Mesothelial cell of epicardium (in vitro differentiated cells): ENCODE data around the gene SGMS1. TPM values are rescaled to one million over a fixed set of nuclear protein-coding genes. Genes with fewer than 3 reads are reported as not detected.
"Not testable (repeated sequence)": the region's sequence is repeated elsewhere in the genome, so short reads cannot be mapped to it uniquely, and the experiment has no call there.

Source experiments
- DNase-seq, 2 experiments: peaks; one replicate each; pipeline ENCODE4 v3.0.0; 2021; ENCODE audit warnings: low spot score in 2 of 2; ENCODE audit not compliant: unreplicated experiment in 2 of 2
- H3K27ac Mint-ChIP-seq: 2 replicates; pipeline ENCODE4 v1.8.0; 2021; ENCODE audit warnings: mixed read lengths
- H3K27me3 Mint-ChIP-seq: 2 replicates; pipeline ENCODE4 v1.8.0; 2021; ENCODE audit warnings: low read depth, mixed read lengths
- H3K36me3 Mint-ChIP-seq: 2 replicates; pipeline ENCODE4 v1.8.0; 2021; ENCODE audit warnings: mixed read lengths
- H3K4me1 Mint-ChIP-seq: 2 replicates; pipeline ENCODE4 v1.8.0; 2021; ENCODE audit warnings: mixed read lengths
- H3K4me3 Mint-ChIP-seq: 2 replicates; pipeline ENCODE4 v1.8.0; 2021; ENCODE audit warnings: mild to moderate bottlenecking, moderate library complexity, mixed read lengths
- H3K9me3 Mint-ChIP-seq: 2 replicates; pipeline ENCODE4 v1.8.0; 2021; ENCODE audit warnings: mixed read lengths
- total RNA-seq: library from RNA; stranded (reverse); gene quantifications from 3 replicates; pipeline ENCODE4 v1.2.1, GENCODE V29; 2021
- TF ChIP-seq, protein P1 (sequence below): fragments of 200-600 bp; sonication (generic); IDR thresholded peaks from one replicate; pipeline ENCODE4 v1.5.0; 2021; ENCODE audit warnings: antibody characterized with exemption; ENCODE audit not compliant: unreplicated experiment

SGMS1 gene
- total RNA-seq, 1 donor from 2014 or later = 14.9 TPM

- no peak for DNase-seq
- Mint-ChIP-seq H3K4me3 (no peak overlapping the region), H3K27ac (no peak overlapping the region), H3K27me3 (no peaks in the 10 kb centered on the region), H3K4me1 (no peaks in the 10 kb centered on the region), H3K9me3 (no peaks in the 10 kb centered on the region), H3K36me3 (no peaks in the 10 kb centered on the region)
- TF ChIP-seq, protein P1, sequence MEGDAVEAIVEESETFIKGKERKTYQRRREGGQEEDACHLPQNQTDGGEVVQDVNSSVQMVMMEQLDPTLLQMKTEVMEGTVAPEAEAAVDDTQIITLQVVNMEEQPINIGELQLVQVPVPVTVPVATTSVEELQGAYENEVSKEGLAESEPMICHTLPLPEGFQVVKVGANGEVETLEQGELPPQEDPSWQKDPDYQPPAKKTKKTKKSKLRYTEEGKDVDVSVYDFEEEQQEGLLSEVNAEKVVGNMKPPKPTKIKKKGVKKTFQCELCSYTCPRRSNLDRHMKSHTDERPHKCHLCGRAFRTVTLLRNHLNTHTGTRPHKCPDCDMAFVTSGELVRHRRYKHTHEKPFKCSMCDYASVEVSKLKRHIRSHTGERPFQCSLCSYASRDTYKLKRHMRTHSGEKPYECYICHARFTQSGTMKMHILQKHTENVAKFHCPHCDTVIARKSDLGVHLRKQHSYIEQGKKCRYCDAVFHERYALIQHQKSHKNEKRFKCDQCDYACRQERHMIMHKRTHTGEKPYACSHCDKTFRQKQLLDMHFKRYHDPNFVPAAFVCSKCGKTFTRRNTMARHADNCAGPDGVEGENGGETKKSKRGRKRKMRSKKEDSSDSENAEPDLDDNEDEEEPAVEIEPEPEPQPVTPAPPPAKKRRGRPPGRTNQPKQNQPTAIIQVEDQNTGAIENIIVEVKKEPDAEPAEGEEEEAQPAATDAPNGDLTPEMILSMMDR = no peak
These were observed 192.0 kb downstream of the SGMS1 start for GRCh38 chr10:50431791-50432190.

DNA sequence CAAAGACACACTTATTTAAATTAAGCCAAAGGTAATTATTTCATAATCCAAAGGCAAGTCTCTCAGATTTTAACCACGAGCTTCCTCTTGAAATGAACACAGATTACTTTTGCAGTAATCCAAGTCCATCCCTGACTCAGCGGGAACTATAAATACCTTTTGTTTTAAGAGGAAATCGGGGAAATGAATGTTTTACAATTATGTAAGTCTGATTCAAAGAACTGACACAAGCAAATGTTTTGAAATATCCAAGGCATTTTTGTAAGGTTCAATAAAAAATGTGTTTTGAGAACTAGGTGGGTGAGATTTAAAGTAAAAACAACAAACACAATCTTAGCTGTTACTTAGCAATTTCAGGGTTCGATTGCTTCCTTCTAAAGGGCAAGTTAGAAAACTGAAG lies 192.6 kb downstream of the SGMS1 start:
- Mint-ChIP-seq H3K4me3 (no peak overlapping the region), H3K27ac (no peak overlapping the region), H3K27me3 (no peaks in the 10 kb centered on the region)

DNA sequence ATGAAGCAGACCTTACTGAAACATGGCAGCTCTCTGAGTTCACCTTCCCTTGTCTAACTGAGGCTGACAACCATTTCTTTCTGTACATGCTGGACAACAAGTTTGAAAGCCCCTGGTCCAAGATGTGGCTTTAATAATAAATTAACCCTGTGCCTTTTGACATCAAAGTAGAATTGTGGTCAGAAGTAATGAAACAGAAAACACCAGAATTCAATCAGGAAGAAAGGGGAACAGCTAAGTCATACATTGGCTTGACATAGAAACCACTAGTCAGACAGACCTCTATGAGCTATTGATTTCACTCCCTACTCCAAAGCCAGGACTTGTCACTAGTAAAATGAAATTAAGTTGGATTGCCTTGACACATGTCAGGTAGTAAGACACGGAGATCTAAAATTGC lies 197.3 kb downstream of the SGMS1 start:
- H3K27me3 Mint-ChIP-seq = no peaks in the 10 kb centered on the region
- no peaks in the 10 kb centered on the region for H3K4me1 Mint-ChIP-seq
- H3K9me3 Mint-ChIP-seq = no peaks in the 10 kb centered on the region
- H3K4me3 Mint-ChIP-seq = no peak overlapping the region
- DNase-seq = no peak
- H3K27ac Mint-ChIP-seq = no peak overlapping the region
- TF ChIP-seq, protein P1 = no peak
- no peaks in the 10 kb centered on the region for H3K36me3 Mint-ChIP-seq

More for the DNA sequence above, 192.6 kb downstream of the SGMS1 start:
- DNase-seq = no peak
- Mint-ChIP-seq H3K4me1 (no peaks in the 10 kb centered on the region), H3K36me3 (no peaks in the 10 kb centered on the region), H3K9me3 (no peaks in the 10 kb centered on the region)
- TF ChIP-seq, protein P1 = no peak

DNA sequence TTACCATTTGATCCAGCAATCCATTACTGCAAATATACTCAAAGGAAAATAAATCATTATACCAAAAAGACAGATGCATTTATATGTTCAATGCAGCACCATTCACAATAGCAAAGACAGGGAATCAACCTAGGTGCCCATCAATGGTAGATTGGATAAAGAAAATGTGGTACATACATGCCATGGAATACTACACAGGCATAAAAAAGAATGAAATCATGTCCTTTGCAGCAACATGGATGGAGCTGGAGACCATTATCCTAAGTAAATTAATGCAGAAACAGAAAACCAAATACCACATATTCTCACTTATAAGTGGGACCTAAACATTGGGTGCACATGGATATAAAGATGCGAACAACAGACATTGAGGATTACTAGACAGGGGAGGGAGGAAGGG lies 198.5 kb downstream of the SGMS1 start:
- not testable (repeated sequence) for H3K4me1 Mint-ChIP-seq, H3K36me3 Mint-ChIP-seq, H3K4me3 Mint-ChIP-seq, H3K27me3 Mint-ChIP-seq, H3K9me3 Mint-ChIP-seq, H3K27ac Mint-ChIP-seq, DNase-seq

DNA sequence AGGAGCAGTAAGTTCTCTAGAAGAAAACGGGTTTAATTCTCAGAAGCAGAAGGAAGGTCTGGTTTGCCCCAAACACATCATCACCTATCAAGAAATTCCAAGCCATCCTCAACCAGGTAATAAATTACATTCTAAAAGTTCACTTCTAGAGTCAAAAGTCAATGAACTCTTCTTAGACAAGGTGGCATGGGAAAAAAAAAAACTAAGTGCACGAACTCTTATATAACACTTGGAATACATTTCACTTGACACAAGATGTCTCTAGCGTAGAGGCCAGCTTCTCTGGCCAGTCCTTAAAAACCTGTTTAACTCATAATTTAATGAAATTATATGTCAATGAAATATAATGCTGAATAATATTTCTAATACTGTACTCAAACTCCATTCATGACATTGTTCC lies 200.3 kb downstream of the SGMS1 start:
- TF ChIP-seq, protein P1 = no peak
- Mint-ChIP-seq H3K4me1 (peaks cover 2% of the 10 kb centered on the region), H3K36me3 (no peaks in the 10 kb centered on the region), H3K27me3 (peaks cover 3% of the 10 kb centered on the region), H3K27ac (no peak overlapping the region), H3K4me3 (no peak overlapping the region), H3K9me3 (no peaks in the 10 kb centered on the region)
- DNase-seq = no peak

DNA sequence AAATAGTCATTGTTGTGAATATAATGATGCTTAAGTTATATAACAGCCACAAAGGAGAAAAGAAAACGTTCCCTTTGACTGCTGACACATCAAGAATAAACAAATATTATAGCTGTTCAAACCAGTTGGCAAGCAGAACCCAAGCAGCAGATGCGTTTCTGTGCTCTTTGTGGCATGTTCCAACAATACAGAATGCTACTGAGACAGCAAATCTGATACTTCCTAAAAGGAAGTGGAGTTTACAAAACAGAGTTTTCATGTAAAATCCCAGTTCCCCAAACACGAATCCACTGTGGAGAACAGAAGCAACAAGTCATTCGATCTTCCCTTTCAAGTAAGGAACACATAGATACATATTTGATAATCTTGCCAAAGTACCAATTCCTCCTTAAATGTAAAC lies 201.5 kb downstream of the SGMS1 start:
- DNase-seq = no peak
- H3K4me3 Mint-ChIP-seq = no peak overlapping the region
- H3K4me1 Mint-ChIP-seq = peaks cover 9% of the 10 kb centered on the region
- H3K9me3 Mint-ChIP-seq = no peaks in the 10 kb centered on the region
- TF ChIP-seq, protein P1 = no peak
- H3K27ac Mint-ChIP-seq = no peak overlapping the region
- H3K36me3 Mint-ChIP-seq = no peaks in the 10 kb centered on the region
- peaks cover 13% of the 10 kb centered on the region for H3K27me3 Mint-ChIP-seq
